SKM-1 (cell line): ENCODE results near the gene CUX1.

ENCODE experiments used
- DNase-seq: peaks from one replicate; lab custom pipeline; 2025; ENCODE audit not compliant: unreplicated experiment; lab: John Stamatoyannopoulos, UW

The CUX1 gene

GRCh38 chr7:101952355-101953247, 135.2 kb downstream of the CUX1 start:
- no peak for DNase-seq

GRCh38 chr7:101953248-101953819, 135.9 kb downstream of the CUX1 start:
- DNase-seq = no peak

DNA sequence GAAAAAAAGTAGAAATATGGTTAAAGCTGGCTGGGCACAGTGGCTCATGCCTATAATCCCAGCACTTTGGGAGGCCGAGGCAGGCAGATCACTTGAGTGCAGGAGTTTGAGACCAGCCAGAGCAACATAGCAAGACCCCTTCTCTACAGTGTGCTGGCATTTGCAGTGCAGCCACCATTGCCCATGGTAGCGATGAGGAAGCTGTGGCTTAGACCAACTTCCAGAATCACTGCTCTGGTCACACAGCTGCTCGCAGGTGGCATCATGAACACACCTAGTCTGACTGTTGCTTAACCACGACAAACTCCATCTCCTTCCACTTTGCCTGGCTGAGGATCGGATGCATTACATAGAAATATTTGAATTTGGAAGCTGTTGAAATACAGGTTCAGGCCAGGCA, 137.1 kb downstream of the CUX1 start:
- no peak for DNase-seq

DNA sequence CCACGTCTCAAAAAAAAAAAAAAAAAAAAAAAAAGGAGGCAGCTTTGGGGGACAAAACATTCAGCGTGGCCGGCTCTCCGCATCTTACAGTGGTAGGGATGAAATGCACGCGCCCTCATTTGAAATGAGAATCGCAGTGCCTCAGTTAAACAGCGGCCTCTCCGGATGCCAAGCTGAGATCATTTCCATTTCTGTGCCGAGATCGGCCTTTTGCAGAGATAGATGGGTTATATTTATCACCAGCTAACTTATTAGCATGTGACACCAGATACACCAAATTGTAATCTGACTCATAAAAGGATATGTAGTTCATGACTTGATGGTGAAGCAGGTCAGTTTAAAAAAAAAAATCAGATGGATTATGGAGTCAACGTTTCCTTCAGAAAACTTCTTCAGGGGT, 138.7 kb downstream of the CUX1 start:
- no peak for DNase-seq

DNA sequence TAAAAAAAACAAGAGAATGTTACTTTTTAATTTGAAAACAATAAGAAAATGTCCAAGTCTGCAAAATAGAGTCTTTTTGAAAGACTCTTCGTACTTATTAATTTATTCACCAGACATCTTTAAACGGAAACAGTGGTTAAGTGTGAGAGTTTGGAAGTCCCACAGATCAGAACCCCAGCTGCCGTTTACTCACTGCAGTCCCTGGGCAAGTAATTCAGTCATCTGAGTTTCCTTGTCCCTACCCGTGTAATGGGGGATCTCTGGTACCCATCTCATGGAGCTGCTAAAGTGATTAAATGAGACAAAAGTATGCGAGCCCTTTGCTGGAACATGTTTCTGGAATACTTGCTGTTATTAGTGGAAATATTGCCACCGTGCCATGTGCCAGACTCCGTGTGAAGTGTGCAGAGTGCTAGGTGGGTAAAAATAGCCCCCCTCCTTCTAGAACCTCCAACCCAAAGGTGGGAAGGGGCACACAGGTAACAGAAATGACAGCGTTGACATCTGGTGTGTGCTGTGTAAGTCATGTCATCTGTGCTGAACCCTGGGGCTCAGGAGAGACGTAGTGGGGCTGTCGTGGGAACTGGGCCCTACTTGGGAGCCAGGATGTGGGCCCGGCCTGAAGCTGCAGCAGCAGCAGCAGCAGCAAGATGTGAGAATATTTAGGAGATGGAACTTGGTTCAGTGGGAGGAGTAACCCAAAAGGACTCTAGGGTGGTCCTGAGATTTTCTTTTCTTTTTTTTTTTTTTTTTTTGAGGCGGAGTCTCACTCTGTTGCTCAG, 140.5 kb downstream of the CUX1 start:
- DNase-seq = no peak

DNA sequence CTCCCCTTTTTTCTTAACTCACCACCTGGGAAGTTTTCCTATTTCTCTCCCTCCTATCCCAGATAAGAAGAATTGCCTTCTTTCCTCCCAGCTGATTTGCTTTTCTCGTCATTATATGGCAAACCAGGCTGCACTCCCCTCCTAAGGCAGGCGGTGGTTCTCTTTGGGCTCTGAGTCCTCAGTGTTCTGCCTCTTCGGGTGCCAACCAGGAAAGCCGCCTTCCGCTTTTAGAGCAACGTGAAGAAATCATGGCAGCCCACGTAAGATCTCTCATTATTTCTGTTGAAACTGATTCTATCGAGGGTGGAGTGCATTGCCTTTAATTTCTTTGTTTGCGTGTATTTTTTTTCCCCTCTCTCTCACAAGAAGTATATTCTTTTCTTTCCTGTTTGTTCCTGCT, 141.9 kb downstream of the CUX1 start:
- DNase-seq = no peak

DNA sequence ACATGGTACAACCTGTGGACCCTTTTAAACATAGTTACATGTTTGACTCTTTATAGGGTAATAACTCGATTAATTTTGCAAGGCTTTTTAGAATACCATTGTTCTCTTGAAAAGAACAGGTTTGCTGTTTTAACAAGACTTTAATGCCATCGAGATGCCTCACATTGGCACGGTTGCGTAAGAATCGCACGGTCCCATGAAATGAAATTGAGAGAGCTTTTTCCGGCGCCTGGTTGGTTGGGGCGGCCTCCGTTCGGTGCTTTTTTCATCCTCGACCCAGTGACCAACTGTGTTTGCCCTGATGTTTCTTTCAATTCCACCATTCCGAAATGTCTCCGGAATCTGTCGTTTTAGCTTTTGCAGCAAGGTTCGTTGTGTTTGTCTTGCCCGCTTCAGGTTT, 142.4 kb downstream of the CUX1 start:
- DNase-seq = no peak

DNA sequence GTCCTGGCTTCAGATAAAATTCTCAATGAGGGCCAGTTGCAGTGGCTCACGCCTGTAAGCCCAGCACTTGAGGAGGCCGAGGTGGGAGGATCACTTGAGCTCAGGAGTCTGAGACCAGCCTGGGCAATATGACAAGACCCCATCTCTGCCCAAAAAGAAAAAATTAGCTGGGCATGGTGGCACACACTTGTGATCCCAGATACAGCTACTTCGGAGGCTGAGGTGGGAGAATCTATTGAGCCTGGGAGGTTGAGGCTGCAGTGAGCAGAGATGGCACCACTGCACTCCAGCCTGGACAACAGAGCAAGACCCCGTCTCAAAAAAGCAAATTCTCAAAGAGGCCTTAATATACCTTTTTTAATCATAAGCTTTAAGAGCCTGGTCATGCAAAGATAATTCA, 142.9 kb downstream of the CUX1 start:
- no peak for DNase-seq

DNA sequence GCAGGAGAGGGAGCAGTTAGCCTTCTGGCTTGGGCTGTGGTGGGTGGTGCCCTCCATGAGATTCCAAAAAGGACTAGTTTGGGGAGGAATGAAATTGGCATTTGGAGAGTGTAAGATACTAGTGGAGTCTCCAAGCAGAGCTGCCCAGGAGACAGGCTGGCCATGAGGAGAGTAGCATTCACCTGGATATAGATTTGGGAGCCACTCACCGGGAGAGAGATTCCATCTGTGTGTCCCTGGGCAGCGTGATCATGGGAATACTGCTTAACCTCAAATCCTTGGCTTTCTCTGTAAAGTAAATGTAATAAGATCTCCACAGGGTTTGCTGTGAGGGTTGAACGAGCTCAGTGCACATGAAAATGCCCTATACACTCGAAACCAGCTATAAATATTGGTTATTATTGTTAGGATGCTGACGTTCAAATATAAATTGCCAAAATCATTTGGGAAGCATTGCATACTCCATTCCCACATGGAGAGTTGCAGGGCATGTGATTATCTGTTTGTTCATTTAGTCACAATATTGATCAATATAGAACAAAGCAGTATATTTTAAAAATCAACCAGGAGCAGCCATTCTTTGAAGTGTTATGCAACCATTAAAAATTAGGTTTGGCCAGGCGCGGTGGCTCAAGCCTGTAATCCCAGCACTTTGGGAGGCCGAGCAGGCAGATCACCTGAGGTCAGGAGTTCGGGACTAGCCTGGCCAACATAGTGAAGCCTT, 143.7 kb downstream of the CUX1 start:
- no peak for DNase-seq

DNA sequence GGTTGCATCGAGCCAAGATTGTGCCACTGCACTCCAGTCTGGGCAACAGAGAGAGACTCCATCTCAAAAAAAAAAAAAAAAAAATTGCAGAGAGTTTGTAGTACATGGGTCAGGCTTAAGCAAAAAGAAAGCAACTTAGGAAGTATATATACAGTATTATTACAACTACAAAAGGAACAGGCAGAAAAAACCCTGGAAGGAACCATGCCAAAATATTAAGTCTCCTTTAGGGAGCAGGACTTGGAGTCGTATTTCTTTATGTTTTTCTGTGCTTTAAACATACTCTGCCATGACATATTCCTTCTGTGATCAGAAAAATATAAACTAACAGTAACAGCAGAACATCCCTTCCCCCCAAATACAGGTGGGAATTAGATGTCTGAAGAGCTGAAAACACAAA, 144.4 kb downstream of the CUX1 start:
- DNase-seq = no peak

- no peak for DNase-seq
Observed at GRCh38 chr7:101963693-101964092, 146.3 kb downstream of the CUX1 start.

DNA sequence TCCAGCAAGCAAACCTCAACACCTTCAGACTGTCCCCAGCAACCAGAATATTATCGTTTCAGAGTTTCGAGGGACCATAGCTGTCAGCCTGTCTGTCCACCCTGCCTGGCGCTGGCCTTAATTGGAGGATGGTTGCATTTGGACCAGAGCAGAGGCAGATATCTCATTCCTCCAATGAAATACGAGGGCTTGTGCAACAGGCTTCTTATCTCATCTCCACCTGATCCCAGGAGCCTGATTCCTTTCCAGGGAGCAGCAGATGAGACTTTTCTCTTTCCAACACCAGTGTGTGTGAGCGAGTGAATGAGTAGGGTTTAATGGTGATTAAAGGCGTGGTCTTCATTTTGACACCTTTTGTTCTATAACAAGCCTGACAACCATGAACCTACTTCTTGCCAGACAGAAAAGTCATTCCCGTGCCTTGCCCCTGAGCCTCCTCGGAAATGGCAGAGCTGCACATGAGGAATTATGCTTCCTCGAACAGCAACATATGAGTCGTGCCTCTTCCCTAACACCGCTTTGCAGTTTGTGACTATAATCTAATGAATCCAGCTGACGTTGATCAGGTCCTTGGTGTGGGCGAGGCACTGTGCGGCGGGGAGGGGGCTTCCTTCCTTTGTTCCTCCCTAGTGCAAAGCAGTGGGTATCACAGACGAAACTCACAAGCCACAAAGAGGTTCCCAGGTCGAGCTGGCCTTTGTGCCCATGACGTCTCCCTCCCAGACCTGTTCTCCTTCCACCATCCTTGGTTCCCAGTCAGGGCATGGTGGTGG, 147.4 kb downstream of the CUX1 start:
- DNase-seq = no peak

DNA sequence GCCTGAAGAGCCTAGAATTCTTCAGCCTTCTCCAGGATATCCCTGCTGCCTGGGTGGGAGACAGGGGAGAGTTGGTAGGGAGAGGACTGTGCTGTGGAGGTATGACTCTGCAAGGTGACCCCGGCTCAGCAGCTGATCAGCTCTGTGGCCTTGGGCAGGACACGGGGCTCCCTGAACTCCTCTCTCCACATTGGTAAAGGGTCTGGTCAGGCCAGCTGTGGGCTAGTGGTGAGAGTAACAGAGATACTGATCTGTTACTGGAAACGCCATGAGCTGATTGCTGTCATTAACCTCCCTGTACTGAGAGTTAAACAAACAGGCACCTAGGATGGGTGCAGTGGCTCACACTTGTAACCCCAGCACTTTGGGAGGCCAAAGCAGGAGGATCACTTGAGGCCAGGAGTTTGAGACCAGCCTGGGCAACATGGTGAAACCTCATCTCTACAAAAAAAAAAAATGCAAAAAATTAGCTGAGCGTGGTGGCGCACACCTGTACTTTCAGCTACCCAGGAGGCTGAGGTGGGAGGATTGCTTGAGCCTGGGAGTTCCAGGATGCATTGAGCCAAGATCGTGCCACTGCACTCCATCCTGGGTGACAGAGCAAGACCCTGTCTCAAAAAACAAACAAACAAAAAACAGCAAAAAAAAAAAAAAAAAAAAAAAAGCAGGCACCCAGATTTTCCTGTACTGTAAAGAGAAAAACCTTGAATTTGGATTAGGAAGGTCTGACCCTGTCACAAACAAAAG, 151.5 kb downstream of the CUX1 start:
- no peak for DNase-seq

DNA sequence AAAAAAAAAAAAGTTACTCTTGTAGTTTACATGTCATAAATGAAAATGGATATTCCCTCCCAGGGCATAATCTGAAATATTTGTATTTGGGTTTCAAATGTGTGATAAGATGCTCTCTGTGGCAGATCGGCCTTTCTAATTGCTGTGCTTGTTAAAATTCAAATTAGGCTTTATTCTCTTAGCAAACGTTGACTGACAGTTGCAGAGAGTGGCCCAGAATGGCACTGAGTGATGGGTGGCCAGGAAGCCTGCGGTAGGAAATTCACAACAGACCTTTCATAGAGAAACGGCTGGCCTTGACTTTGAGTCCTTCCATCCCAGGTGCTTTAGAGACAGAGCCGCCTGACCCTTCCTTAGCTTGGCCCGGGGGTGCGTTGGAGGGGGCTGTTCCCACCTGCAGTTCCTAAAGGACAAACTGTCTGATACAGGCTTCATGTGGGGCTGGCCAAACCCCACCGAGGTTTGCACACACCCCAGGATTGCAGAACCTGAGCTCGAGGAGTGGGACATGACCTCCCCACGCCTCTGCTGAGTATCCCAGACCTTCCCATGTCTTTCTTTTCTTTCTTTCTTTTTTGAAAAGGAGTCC, 152.7 kb downstream of the CUX1 start:
- DNase-seq = no peak

DNA sequence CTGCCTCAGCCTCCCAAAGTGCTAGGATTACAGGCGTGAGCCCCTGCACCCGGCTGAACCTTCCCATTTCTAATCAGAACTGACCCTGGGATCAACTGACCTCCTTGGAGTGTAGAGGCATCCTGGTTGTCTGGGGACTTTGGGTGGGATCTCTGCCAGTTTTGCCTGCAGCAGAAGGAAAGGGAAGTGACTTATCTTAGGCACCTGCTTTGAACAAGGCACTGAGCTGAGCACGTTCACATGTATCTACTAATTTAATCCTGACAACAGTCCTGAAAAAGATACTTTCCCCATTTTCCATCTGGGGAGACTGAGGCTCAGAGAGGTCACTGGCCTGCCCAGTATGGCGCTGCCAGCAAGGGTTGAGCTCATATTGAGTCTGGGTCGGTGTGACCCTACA, 153.4 kb downstream of the CUX1 start:
- no peak for DNase-seq

DNA sequence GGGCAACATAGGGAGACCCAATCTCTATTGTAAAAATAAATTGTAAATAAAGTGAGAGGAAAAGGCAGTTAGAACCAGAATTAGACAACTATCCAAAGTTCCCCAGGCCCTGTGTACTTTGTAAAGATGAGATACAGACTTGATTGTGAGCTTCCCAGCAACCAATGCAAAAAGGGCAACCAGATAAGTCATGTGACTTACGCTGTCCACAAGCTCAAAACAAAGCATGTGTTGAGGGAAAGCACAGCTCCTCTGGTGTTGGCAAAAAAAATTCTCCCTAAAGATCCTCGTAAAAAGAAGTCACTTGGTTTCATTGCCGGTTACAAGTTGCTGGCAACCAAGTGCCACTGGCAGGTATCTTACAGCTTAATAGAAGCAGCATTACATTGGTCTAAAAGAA, 154.0 kb downstream of the CUX1 start:
- DNase-seq = no peak

DNA sequence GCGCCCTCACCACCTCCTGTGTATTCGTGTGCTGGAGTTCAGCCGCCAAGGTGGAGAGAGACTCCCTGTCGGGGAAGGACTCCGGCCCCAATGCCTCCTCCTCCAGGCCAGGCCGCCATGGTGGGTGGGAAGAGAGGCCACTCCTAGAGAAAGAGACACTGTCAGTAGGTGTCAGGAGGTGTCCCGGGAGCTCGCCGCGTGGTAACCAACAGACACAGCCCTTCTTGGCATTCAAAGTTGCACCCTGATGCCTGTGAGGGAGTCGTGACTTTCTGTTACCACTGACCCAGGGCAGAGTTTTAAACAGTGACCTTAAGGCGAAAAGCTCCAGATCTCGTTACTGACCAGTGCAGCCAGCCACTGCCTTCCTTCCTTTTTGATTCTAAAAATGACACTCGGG, 155.2 kb downstream of the CUX1 start:
- no peak for DNase-seq

DNA sequence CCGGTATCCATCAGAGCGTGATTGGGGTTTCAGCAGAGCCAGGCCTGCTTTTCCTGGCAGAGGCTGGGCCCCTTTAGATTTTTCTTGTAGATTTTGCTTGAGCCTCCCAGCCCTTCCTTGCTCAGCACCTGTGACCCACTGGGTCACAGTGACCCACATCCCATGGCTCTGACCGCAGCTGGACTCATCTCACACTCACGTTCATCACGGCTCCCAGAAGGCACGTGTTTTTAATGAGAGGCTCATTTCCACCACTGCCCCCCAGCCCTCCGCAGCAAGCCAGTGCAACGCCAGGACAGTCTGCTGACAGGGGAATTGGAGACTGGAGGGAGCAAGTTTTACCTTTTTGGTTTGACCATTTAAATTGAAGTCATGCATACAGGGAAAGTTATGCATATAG, 155.7 kb downstream of the CUX1 start:
- DNase-seq = no peak

DNA sequence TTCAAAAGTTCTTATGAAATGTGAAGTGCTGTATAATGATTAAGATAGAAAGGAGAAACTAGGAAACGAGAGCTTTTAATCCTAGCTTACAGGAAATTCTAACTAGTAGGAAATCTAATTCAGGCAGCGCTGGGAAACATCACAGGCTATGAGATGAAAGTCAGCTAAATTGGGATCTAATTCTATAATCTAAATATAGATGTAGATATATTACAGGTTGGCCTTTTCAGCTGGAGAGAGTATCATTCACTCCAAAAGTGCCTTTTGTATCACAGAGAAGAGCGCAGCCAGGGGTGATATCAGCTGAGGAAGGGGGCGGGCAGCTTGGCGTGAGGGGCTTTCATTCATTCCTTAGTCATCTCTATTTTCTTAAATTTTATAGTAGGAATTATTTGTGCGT, 157.0 kb downstream of the CUX1 start:
- no peak for DNase-seq

DNA sequence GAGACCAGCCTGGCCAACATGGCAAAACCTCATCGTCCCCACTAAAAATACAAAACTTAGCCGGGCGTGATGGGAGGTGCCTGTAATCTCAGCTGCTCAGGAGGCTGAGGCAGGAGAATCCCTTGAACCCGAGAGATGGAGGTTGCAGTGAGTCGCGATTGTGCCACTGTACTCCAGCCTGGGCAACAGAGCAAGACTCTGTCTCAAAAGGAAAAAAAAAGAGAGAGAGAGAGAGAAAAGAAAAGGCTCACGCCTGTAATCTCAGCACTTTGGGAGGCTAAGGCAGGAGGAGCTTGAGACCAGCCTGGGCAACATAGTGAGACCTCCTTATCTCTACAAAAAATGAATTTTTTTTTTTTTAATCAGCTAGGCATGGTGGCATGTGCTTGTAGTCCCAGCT, 157.6 kb downstream of the CUX1 start:
- no peak for DNase-seq
